ENCODE data around the gene FAM117B.

GRCh38 chr2:202687276-202687675 lies 52.5 kb downstream of the FAM117B start:
- TF ChIP-seq CTCF (conservative IDR thresholded peaks at IDR 0.05; ENCODE audit: low read depth, low read length) (no peak), EZH2 (IDR thresholded peaks at IDR 0.05; ENCODE audit: borderline replicate concordance, low read depth, low read length, poor library complexity, severe bottlenecking) (no peak)

Data from A673 (cell line).